GM19193 (cell line): ENCODE results near the gene RBM4.
A peak's percentile ranks its signal among the peaks of the same experiment; 100 is the strongest.

Experiments
- POLR2A ChIP-seq: IDR thresholded peaks from 4 replicates; pipeline ENCODE4 v1.6.1; 2011; ENCODE audit not compliant: insufficient read depth, insufficient read length; ENCODE audit errors: extremely low read depth

RBM4 gene

GRCh38 chr11:66676282-66676919 is 37.9 kb downstream of the RBM4 start:
- no peak for TF ChIP-seq POLR2A

GRCh38 chr11:66676931-66677598 is 38.6 kb downstream of the RBM4 start:
- TF ChIP-seq POLR2A, result no peak

- TF ChIP-seq POLR2A, result peak; percentile 93
These were observed 39.3 kb downstream of the RBM4 start, which contains the start of gene RBM4B for GRCh38 chr11:66677599-66678375. RBM4B (minus strand) TSS chr11:66677887; CDS start chr11:66677079, 808 bp downstream.

- no peak for TF ChIP-seq POLR2A
These were observed 42.6 kb downstream of the RBM4 start for GRCh38 chr11:66680966-66681645.

GRCh38 chr11:66683877-66684276 is 45.4 kb downstream of the RBM4 start:
- TF ChIP-seq POLR2A, result no peak

GRCh38 chr11:66684635-66685034 is 46.1 kb downstream of the RBM4 start:
- no peak for TF ChIP-seq POLR2A

- TF ChIP-seq POLR2A, result no peak
These were observed 47.0 kb downstream of the RBM4 start for GRCh38 chr11:66685276-66686099.

- no peak for TF ChIP-seq POLR2A
These were observed 47.7 kb downstream of the RBM4 start for GRCh38 chr11:66686100-66686785.

GRCh38 chr11:66686801-66687750 is 48.6 kb downstream of the RBM4 start:
- no peak for TF ChIP-seq POLR2A

- no peak for TF ChIP-seq POLR2A
These were observed 49.4 kb downstream of the RBM4 start for GRCh38 chr11:66687831-66688281.

- TF ChIP-seq POLR2A, result no peak
These were observed 50.3 kb downstream of the RBM4 start for GRCh38 chr11:66688561-66689534.
